HepG2 (cell line): ENCODE measurements around the gene TOP1. TPM values are rescaled to one million over a fixed set of nuclear protein-coding genes. Genes with fewer than 3 reads are reported as not detected.
A peak's percentile ranks its signal among the peaks of the same experiment; 100 is the strongest.

Source experiments
- GATAD2A ChIP-seq: IDR thresholded peaks from 2 replicates; pipeline ENCODE4 v1.6.1; 2016
- GFI1 ChIP-seq: sonication (generic); formaldehyde crosslinking; IDR thresholded peaks from 2 replicates; pipeline ENCODE4 v1.5.0; 2020; ENCODE audit warnings: missing genetic modification reagents, mild to moderate bottlenecking, borderline replicate concordance
- KDM5B ChIP-seq: sonication (generic); formaldehyde crosslinking; IDR thresholded peaks from 2 replicates; pipeline ENCODE4 v1.4.0; 2020; ENCODE audit warnings: missing genetic modification reagents, mild to moderate bottlenecking, borderline replicate concordance
- NFE2L1 ChIP-seq: sonication (generic); formaldehyde crosslinking; IDR thresholded peaks from 2 replicates; pipeline ENCODE4 v1.4.0; 2020; ENCODE audit warnings: missing genetic modification reagents, mild to moderate bottlenecking, borderline replicate concordance
- PLSCR1 ChIP-seq: sonication (generic); formaldehyde crosslinking; IDR thresholded peaks from 2 replicates; pipeline ENCODE4 v1.5.0; 2020; ENCODE audit warnings: missing genetic modification reagents, mild to moderate bottlenecking, borderline replicate concordance
- ZFY ChIP-seq: sonication (generic); formaldehyde crosslinking; IDR thresholded peaks from 2 replicates; pipeline ENCODE4 v1.4.0; 2020; ENCODE audit warnings: missing genetic modification reagents
- ZNF607 ChIP-seq: sonication (generic); formaldehyde crosslinking; IDR thresholded peaks from 2 replicates; pipeline ENCODE4 v1.5.1; 2020; ENCODE audit warnings: missing genetic modification reagents, mild to moderate bottlenecking, borderline replicate concordance
- ZNF703 ChIP-seq: sonication (generic); formaldehyde crosslinking; IDR thresholded peaks from 2 replicates; pipeline ENCODE4 v1.5.1; 2020; ENCODE audit warnings: missing genetic modification reagents, mild to moderate bottlenecking, moderate library complexity, borderline replicate concordance
- polyA plus RNA-seq, 8 experiments: library from polyadenylated mRNA; depleted of rRNA in 3 of 8; stranded (reverse) in 7 of 8; unstranded in 1 of 8; fragments of >200 nt; fragmentation: Illumina TruSeq in 4 of 8; extraction: Trizol in 4 of 8; gene quantifications; 2 replicates each; pipeline versions ENCODE4 v1.2.1 to v1.2.3, GENCODE V29; 2011 to 2016; ENCODE audit warnings: low read depth in 4 of 8, missing spikeins in 1 of 8, mixed read lengths in 1 of 8; ENCODE audit not compliant: insufficient read depth in 1 of 8
- total RNA-seq, 5 experiments: library from RNA; depleted of rRNA; stranded (reverse); fragments of >200 nt; fragmentation: Illumina TruSeq; extraction: Trizol; gene quantifications; 2 replicates each; pipeline ENCODE4 v1.2.3, GENCODE V29; 2016; ENCODE audit warnings: low read depth in 1 of 5
- TF ChIP-seq, protein P1 (sequence below): sonication (generic); formaldehyde crosslinking; IDR thresholded peaks from 2 replicates; pipeline ENCODE4 v1.4.0; 2020; ENCODE audit warnings: mild to moderate bottlenecking, missing genetic modification reagents
- TF ChIP-seq, protein P2 (sequence below): IDR thresholded peaks from 2 replicates; pipeline ENCODE4 v1.6.1; 2012; ENCODE audit warnings: inconsistent platforms
- TF ChIP-seq, protein P3 (sequence below): IDR thresholded peaks from 2 replicates; pipeline ENCODE4 v1.6.1; 2016; ENCODE audit warnings: mild to moderate bottlenecking, missing biosample characterization, missing genetic modification reagents
- TF ChIP-seq, protein P4 (sequence below): sonication (generic); formaldehyde crosslinking; IDR thresholded peaks from 2 replicates; pipeline ENCODE4 v1.5.1; 2020; ENCODE audit warnings: mild to moderate bottlenecking, missing genetic modification reagents

TOP1 gene
- total and polyA plus RNA-seq, 2 of the 13 experiments (the other 11 are each of a cell fraction or from before 2014, with no cell fraction given): 10.2 to 19.4 TPM

DNA sequence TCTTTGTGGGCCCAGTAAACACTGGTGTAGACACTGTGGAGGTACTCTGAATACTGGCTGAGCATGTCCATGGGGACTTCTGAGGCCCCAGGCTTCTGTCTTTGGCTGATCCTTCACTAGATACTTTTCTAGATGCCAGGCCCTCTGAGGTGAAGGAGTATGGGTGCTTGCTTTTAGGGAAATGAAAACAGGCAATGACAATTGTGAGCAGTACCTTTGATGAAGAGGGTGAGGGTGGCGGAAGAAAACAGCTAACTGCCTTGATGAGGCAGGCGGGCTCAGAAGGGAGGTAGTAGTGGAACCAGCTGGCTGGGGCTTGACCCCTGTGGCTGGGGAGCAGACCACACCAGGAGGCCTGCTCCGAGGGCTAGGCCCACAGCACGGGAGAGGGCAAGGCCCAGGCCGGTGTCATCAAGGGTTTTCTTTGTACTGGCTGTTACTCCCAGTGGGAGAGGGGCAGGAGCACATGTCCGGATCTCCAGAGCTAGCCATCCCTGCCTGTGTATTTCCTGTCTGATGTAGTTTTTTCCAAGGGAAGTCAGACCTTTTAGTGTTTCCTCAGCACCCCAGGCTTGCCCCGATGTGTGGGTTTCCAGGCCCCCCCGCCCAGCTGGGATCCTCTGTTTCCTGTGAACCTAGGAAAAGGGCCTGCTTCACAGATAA lies 112.7 kb downstream of the TOP1 start (continued):
- TF ChIP-seq, protein P1, sequence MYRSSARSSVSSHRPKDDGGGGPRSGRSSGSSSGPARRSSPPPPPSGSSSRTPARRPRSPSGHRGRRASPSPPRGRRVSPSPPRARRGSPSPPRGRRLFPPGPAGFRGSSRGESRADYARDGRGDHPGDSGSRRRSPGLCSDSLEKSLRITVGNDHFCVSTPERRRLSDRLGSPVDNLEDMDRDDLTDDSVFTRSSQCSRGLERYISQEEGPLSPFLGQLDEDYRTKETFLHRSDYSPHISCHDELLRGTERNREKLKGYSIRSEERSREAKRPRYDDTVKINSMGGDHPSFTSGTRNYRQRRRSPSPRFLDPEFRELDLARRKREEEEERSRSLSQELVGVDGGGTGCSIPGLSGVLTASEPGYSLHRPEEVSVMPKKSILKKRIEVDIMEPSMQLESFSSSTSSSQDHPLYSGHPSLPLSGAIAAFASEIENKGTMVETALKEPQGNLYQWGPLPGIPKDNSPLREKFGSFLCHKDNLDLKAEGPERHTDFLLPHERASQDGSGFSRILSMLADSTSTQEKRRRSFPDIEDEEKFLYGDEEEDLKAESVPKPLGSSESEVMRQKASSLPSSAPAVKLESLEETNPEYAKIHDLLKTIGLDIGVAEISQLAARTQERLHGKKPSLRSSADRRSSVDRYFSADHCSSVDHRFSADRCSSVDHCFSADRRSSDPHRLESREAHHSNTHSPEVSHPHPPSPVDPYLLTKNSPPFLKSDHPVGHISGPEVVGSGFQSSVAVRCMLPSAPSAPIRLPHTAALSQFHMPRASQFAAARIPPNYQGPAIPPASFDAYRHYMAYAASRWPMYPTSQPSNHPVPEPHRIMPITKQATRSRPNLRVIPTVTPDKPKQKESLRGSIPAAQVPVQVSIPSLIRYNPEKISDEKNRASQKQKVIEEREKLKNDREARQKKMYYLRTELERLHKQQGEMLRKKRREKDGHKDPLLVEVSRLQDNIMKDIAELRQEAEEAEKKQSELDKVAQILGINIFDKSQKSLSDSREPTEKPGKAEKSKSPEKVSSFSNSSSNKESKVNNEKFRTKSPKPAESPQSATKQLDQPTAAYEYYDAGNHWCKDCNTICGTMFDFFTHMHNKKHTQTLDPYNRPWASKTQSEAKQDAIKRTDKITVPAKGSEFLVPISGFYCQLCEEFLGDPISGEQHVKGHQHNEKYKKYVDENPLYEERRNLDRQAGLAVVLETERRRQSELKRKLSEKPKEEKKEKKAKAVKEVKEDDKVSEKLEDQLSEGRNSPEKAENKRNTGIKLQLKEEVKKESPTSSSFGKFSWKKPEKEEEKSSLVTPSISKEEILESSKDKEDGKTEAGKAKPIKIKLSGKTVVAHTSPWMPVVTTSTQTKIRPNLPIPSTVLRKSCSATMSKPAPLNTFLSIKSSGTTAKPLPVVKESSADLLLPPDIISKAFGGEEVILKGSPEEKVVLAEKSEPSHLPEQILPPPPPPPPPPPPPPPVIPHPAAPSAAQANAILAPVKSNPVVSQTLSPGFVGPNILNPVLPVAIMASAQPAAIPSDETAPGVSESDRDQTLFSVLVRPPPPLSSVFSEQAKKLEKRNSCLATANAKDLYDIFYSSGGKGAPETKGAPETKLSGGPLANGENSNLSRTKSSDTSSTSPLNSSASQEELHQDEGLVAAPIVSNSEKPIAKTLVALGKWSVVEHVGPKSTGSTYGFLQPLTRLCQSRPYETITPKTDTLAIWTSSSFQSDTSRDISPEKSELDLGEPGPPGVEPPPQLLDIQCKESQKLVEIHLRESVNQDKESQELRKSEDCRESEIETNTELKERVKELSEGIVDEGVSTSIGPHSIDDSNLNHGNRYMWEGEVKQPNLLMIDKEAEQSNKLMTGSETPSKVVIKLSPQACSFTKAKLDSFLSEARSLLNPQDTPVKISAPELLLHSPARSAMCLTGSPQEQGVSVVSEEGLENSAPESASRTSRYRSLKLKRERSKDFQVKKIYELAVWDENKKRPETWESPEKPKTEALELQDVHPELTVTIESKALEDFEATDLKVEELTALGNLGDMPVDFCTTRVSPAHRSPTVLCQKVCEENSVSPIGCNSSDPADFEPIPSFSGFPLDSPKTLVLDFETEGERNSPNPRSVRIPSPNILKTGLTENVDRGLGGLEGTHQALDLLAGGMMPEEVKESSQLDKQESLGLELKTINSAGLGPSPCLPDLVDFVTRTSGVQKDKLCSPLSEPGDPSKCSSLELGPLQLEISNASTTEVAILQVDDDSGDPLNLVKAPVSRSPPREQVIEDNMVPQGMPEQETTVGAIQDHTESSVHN (CRISPR knock-in tag): 0 out of 2 replicates have a peak, but pooled peaks have one; percentile 67
- 0 out of 2 replicates have a peak, but pooled peaks have one; percentile 41 for TF ChIP-seq NFE2L1 (CRISPR knock-in tag)
- TF ChIP-seq, protein P2, sequence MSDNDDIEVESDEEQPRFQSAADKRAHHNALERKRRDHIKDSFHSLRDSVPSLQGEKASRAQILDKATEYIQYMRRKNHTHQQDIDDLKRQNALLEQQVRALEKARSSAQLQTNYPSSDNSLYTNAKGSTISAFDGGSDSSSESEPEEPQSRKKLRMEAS: peak; percentile 77
- peak; percentile 64; the same call in 1 of the 2 replicates for TF ChIP-seq KDM5B (CRISPR knock-in tag)
- no peak for TF ChIP-seq ZNF703 (CRISPR knock-in tag)
- TF ChIP-seq PLSCR1 (CRISPR knock-in tag): no peak
- no peak for TF ChIP-seq GFI1 (CRISPR knock-in tag)
- TF ChIP-seq, protein P3, sequence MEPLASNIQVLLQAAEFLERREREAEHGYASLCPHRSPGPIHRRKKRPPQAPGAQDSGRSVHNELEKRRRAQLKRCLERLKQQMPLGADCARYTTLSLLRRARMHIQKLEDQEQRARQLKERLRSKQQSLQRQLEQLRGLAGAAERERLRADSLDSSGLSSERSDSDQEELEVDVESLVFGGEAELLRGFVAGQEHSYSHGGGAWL: no peak
- peak; percentile 81 for TF ChIP-seq ZFY (CRISPR knock-in tag)
- TF ChIP-seq, protein P4, sequence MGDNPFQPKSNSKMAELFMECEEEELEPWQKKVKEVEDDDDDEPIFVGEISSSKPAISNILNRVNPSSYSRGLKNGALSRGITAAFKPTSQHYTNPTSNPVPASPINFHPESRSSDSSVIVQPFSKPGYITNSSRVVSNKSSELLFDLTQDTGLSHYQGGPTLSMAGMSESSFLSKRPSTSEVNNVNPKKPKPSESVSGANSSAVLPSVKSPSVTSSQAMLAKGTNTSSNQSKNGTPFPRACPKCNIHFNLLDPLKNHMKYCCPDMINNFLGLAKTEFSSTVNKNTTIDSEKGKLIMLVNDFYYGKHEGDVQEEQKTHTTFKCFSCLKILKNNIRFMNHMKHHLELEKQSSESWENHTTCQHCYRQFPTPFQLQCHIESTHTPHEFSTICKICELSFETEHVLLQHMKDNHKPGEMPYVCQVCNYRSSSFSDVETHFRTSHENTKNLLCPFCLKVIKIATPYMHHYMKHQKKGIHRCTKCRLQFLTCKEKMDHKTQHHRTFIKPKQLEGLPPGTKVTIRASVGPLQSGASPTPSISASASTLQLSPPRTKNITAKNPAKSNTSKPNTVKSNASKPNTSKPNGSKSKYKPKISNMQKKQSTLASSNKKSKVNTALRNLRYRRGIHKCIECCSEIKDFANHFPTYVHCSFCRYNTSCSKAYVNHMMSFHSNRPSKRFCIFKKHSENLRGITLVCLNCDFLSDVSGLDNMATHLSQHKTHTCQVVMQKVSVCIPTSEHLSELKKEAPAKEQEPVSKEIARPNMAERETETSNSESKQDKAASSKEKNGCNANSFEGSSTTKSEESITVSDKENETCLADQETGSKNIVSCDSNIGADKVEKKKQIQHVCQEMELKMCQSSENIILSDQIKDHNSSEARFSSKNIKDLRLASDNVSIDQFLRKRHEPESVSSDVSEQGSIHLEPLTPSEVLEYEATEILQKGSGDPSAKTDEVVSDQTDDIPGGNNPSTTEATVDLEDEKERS: peak; percentile 53; the same call in 1 of the 2 replicates
- 0 out of 2 replicates have a peak, but pooled peaks have one; percentile 73 for TF ChIP-seq ZNF607 (CRISPR knock-in tag)
- TF ChIP-seq GATAD2A (CRISPR knock-in tag): peak; percentile 7; the same call in 1 of the 2 replicates
